GM12873 (cell line): Measurements from ENCODE around the gene KRT23.

Experiments used
- TF ChIP-seq, protein P1 (sequence below): IDR thresholded peaks from 2 replicates; pipeline ENCODE4 v1.5.1; 2012; ENCODE audit warnings: low read depth, mild to moderate bottlenecking, moderate library complexity, low read length, control low read depth; ENCODE audit not compliant: insufficient read depth; ENCODE audit errors: missing control alignments

Gene KRT23

GRCh38 chr17:40901981-40902474, 35.4 kb downstream of the KRT23 start:
- TF ChIP-seq, protein P1, sequence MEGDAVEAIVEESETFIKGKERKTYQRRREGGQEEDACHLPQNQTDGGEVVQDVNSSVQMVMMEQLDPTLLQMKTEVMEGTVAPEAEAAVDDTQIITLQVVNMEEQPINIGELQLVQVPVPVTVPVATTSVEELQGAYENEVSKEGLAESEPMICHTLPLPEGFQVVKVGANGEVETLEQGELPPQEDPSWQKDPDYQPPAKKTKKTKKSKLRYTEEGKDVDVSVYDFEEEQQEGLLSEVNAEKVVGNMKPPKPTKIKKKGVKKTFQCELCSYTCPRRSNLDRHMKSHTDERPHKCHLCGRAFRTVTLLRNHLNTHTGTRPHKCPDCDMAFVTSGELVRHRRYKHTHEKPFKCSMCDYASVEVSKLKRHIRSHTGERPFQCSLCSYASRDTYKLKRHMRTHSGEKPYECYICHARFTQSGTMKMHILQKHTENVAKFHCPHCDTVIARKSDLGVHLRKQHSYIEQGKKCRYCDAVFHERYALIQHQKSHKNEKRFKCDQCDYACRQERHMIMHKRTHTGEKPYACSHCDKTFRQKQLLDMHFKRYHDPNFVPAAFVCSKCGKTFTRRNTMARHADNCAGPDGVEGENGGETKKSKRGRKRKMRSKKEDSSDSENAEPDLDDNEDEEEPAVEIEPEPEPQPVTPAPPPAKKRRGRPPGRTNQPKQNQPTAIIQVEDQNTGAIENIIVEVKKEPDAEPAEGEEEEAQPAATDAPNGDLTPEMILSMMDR = no peak

DNA sequence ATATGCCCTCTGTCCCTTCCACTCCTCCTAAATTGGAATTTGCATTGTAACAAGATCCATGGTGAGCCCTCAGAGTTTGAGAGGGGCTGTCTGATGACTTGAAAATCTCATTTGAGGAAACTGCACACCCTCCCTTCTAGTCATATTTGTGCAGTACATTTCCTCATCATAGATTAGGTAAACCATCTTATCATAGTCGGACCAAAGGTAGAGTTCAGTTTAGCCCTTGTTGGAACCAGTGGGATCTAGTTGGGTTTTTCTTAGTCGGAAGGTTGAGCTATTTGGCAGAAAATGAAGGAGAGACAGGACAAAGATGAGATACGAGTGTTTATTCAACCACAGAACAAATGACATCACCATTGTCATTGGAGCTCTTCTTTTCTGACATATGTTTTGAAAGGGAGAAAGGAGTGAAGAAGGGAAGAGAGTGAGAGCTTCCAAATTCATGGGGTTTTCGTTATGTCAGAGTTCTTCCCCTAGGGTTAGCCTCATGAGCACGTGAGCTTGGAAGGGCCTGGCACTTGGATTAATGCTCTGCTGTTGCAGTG, 36.6 kb downstream of the KRT23 start:
- TF ChIP-seq, protein P1 = no peak

DNA sequence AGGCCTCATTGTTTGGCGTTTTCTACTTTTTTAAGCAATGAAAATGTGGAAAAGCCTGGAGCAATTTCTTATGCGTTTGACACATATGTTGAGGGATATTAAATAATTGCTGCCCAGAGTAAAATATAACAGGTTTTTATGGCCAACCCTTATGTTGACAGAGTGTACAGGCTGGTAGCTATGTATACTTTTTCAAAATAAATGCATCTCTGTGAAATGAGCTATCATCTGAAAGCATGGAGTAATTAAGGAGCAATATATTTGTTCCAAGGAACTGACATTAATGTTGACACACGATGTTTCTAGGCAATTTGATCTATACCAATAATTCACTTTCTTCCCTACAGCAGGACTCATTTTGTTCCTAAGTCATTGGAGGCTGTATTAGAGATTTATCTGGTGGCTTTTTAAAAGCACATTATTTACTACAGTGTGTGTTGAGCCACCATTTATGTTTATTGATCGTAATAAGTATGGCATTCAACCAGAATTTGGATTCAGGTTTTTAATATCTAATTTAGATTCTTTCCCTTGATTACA, 40.5 kb downstream of the KRT23 start:
- TF ChIP-seq, protein P1 = no peak

- TF ChIP-seq, protein P1 = no peak
These were observed 42.2 kb downstream of the KRT23 start for GRCh38 chr17:40895106-40895730.

GRCh38 chr17:40888196-40888720, 49.2 kb downstream of the KRT23 start:
- TF ChIP-seq, protein P1 = no peak

GRCh38 chr17:40886090-40886489, 51.4 kb downstream of the KRT23 start:
- TF ChIP-seq, protein P1 = no peak

DNA sequence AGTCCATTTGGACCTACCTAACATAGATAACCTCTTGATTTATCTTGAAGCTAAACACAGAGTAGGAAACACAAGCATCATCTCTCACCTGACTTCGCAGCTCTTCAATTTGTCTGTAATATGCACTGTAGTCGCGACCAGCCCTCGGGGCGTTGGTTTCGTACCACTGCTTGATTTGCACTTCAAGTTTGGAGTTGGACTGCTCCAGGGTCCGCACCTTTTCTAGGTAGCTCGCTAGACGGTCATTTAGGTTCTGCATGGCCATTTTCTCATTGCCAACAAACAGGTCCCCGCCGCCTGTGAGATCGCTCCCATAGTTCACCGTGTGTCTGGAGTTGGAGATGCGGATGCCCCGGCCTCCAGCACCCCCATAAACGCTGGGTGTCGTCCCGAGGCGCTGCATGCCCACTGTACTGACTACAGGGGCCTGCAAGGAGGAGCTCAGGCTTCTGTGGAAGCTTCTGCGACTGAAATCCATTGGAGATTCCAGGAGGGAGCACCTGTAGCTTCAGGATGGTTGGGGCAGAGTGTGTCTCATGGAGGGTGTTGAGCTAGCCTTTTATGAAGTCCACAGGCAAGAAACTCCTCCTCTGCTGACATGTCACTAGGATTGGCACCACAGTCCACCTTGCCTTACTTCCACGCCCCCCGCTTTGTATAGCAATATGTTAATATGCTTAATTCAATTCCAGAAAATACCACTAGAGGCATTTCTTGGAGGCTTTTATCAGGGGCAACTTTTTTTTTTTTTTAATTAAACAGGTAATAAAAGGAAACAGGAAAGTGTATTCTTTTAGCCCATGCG, 52.5 kb downstream of the KRT23 start, which contains the start of gene KRT20:
TSS of gene KRT20 (minus strand) at position 535 of the 805 bp plus-strand sequence. CDS start at position 478, 57 bp downstream.
- TF ChIP-seq, protein P1 = no peak
